Stimulated activated CD4-positive, alpha-beta T cell treated with anti-CD3 and anti-CD28 coated beads, Interleukin-2, amount 100 ng/mL, for 24 hours (primary cell): ENCODE results near the gene CMTM2.
A peak's percentile ranks its signal among the peaks of the same experiment; 100 is the strongest.
"Not testable (repeated sequence)": the region's sequence is repeated elsewhere in the genome, so short reads cannot be mapped to it uniquely, and the experiment has no call there.

Source experiments
- DNase-seq, 2 donors: peaks; one replicate each; pipeline ENCODE4 v3.0.0-alpha.2; 2020

CMTM2 gene

GRCh38 chr16:66587881-66588600, 8.8 kb downstream of the CMTM2 start:
- DNase-seq: no peak

- DNase-seq: peak; percentile 58 to 63
Measured at GRCh38 chr16:66588981-66589713, 9.9 kb downstream of the CMTM2 start.

- no peak for DNase-seq
Measured at GRCh38 chr16:66590322-66590721, 11.1 kb downstream of the CMTM2 start.

- DNase-seq: no peak
Measured at GRCh38 chr16:66591018-66591417, 11.8 kb downstream of the CMTM2 start.

GRCh38 chr16:66592241-66592640, 13.0 kb downstream of the CMTM2 start:
- DNase-seq: no peak

GRCh38 chr16:66592814-66593213, 13.6 kb downstream of the CMTM2 start:
- no peak for DNase-seq

- no peak for DNase-seq
Measured at GRCh38 chr16:66594739-66595138, 15.5 kb downstream of the CMTM2 start.

- DNase-seq: not testable (repeated sequence)
Measured at GRCh38 chr16:66596559-66596958, 17.3 kb downstream of the CMTM2 start.

- DNase-seq: no peak
Measured at GRCh38 chr16:66596986-66597848, 18.0 kb downstream of the CMTM2 start.

GRCh38 chr16:66598111-66598510, 18.8 kb downstream of the CMTM2 start:
- no peak for DNase-seq

GRCh38 chr16:66599726-66600125, 20.5 kb downstream of the CMTM2 start:
- DNase-seq: no peak

GRCh38 chr16:66600477-66600876, 21.2 kb downstream of the CMTM2 start:
- no peak for DNase-seq

- no peak for DNase-seq
Measured at GRCh38 chr16:66601471-66601870, 22.2 kb downstream of the CMTM2 start.

- DNase-seq: peak; percentile 64 to 67
Measured at GRCh38 chr16:66603537-66604375, 24.5 kb downstream of the CMTM2 start.

GRCh38 chr16:66604376-66605176, 25.3 kb downstream of the CMTM2 start, which contains the start of gene CMTM3:
CMTM3 (plus strand) TSS chr16:66604704; CDS start chr16:66604806, 102 bp downstream.
- DNase-seq: peak; percentile 80

- peak; percentile 44 to 51 for DNase-seq
Measured at GRCh38 chr16:66605177-66605978, 26.1 kb downstream of the CMTM2 start.

GRCh38 chr16:66605979-66606751, 26.9 kb downstream of the CMTM2 start:
- DNase-seq: no peak

GRCh38 chr16:66608241-66609138, 29.2 kb downstream of the CMTM2 start:
- peak; percentile 90 to 92 for DNase-seq

GRCh38 chr16:66609139-66609510, 29.9 kb downstream of the CMTM2 start:
- no peak for DNase-seq
